ENCODE data around the gene TYMP. TPM values are rescaled to one million over a fixed set of nuclear protein-coding genes. Genes with fewer than 3 reads are reported as not detected.
A peak's percentile ranks its signal among the peaks of the same experiment; 100 is the strongest.

The TYMP gene
- total RNA-seq, 1 donor from 2014 or later: 151 TPM

- H3K9me3 ChIP-seq: no peaks in the 10 kb centered on the region
- H3K4me1 ChIP-seq: peaks cover 3% of the 10 kb centered on the region
- H3K27me3 ChIP-seq (ENCODE audit: low read depth): no peaks in the 10 kb centered on the region
- H3K4me3 ChIP-seq: no peak overlapping the region
- H3K27ac ChIP-seq: no peak overlapping the region
- ATAC-seq (no peak), DNase-seq (no peak)
- intact Hi-C loops (cut with DNase I): no loop called here
- no peak for TF ChIP-seq CTCF (IDR thresholded peaks at IDR 0.05)
- H3K36me3 ChIP-seq: peaks cover 5% of the 10 kb centered on the region
These were observed 38.8 kb upstream of the TYMP start for GRCh38 chr22:50568626-50569025.

GRCh38 chr22:50567721-50568252 is 38.0 kb upstream of the TYMP start:
- intact Hi-C loops (cut with DNase I): no loop called here
- Histone ChIP-seq H3K4me3 (no peak overlapping the region), H3K36me3 (peaks cover 5% of the 10 kb centered on the region), H3K9me3 (no peaks in the 10 kb centered on the region), H3K27me3 (ENCODE audit: low read depth) (no peaks in the 10 kb centered on the region), H3K4me1 (peaks cover 8% of the 10 kb centered on the region), H3K27ac (no peak overlapping the region)
- ATAC-seq (no peak), DNase-seq (no peak)
- TF ChIP-seq CTCF (IDR thresholded peaks at IDR 0.05): no peak

- Histone ChIP-seq H3K27me3 (ENCODE audit: low read depth) (no peaks in the 10 kb centered on the region), H3K4me3 (no peak overlapping the region), H3K27ac (no peak overlapping the region), H3K36me3 (no peaks in the 10 kb centered on the region), H3K4me1 (peaks cover 8% of the 10 kb centered on the region), H3K9me3 (no peaks in the 10 kb centered on the region)
- no peak for ATAC-seq
- no peak for TF ChIP-seq CTCF (IDR thresholded peaks at IDR 0.05)
- intact Hi-C loops (cut with DNase I): no loop called here
- DNase-seq: no peak
These were observed 34.5 kb upstream of the TYMP start for GRCh38 chr22:50564289-50564688.

- Histone ChIP-seq H3K4me1 (peaks cover 8% of the 10 kb centered on the region), H3K36me3 (no peaks in the 10 kb centered on the region), H3K27me3 (ENCODE audit: low read depth) (no peaks in the 10 kb centered on the region), H3K27ac (peak overlapping the region; percentile 75), H3K9me3 (no peaks in the 10 kb centered on the region), H3K4me3 (peak overlapping the region; percentile 70)
- TF ChIP-seq CTCF (IDR thresholded peaks at IDR 0.05): no peak
- DNase-seq (no peak), ATAC-seq (peak; percentile 37 to 51)
- intact Hi-C loops (cut with DNase I): no loop called here
These were observed 33.8 kb upstream of the TYMP start for GRCh38 chr22:50563413-50564160.

- intact Hi-C loops (cut with DNase I): no loop called here
- Histone ChIP-seq H3K27me3 (ENCODE audit: low read depth) (no peaks in the 10 kb centered on the region), H3K9me3 (no peaks in the 10 kb centered on the region), H3K36me3 (no peaks in the 10 kb centered on the region), H3K4me1 (peaks cover 8% of the 10 kb centered on the region), H3K27ac (peak within 1 kb of the TSS; percentile 75), H3K4me3 (peak within 1 kb of the TSS; percentile 70)
- DNase-seq: peak; percentile 99
- peak; percentile 97 for TF ChIP-seq CTCF (IDR thresholded peaks at IDR 0.05)
- peak; percentile 99 for ATAC-seq
These were observed 33.0 kb upstream of the TYMP start, which contains the start of gene SYCE3 for GRCh38 chr22:50562523-50563412. Gene SYCE3, minus strand, starts transcription at chr22:50562919. Its CDS starts 6,514 bp downstream, at chr22:50556405.

Data from lower lobe of right lung (tissue), 2 donors.